Activated CD4-positive, alpha-beta T cell treated with anti-CD3 and anti-CD28 coated beads, Interleukin-2, amount 10 ng/mL, durations not matched to agents 24 days and 14 days (primary cell): ENCODE results near the gene VAV1. TPM values are rescaled to one million over a fixed set of nuclear protein-coding genes. Genes with fewer than 3 reads are reported as not detected.

ENCODE experiments used
- DNase-seq: peaks from one replicate; pipeline ENCODE4 v3.0.0; 2022
- H3K27ac Mint-ChIP-seq: one replicate; pipeline ENCODE4 v1.8.0; 2022; ENCODE audit warnings: mild to moderate bottlenecking, mixed read lengths
- H3K27me3 Mint-ChIP-seq: one replicate; pipeline ENCODE4 v1.8.0; 2022; ENCODE audit warnings: mixed read lengths
- H3K36me3 Mint-ChIP-seq: one replicate; pipeline ENCODE4 v1.8.0; 2022; ENCODE audit warnings: low read depth, mild to moderate bottlenecking, mixed read lengths
- H3K4me1 Mint-ChIP-seq: one replicate; pipeline ENCODE4 v1.8.0; 2021; ENCODE audit warnings: mixed read lengths
- H3K4me3 Mint-ChIP-seq: one replicate; pipeline ENCODE4 v1.8.0; 2022; ENCODE audit warnings: mild to moderate bottlenecking, moderate library complexity, mixed read lengths
- H3K9me3 Mint-ChIP-seq: one replicate; pipeline ENCODE4 v1.8.0; 2021; ENCODE audit warnings: mixed read lengths
- intact Hi-C: fragments of 100-400 bp; cut with micrococcal nuclease; formaldehyde crosslinking; loops from one replicate; pipeline ENCODE4 v1.15.1; 2023
- total RNA-seq: library from RNA; stranded (reverse); gene quantifications from 2 replicates; pipeline ENCODE4 v1.2.3, GENCODE V29; 2022

The VAV1 gene
- 75.3 and 78.9 TPM in 2 replicates for total RNA-seq

- Mint-ChIP-seq H3K9me3 (peaks cover 21% of the 10 kb centered on the region), H3K27me3 (no peaks in the 10 kb centered on the region), H3K4me3 (peak within 1 kb of the TSS; percentile 99), H3K27ac (peak within 1 kb of the TSS; percentile 95), H3K36me3 (peaks cover 31% of the 10 kb centered on the region), H3K4me1 (peaks cover 53% of the 10 kb centered on the region)
- DNase-seq = peak; percentile 92
- intact Hi-C loops = loop anchor here (1.0 to 2.0 kb wide), 4 partner anchors 34 to 255 kb away; no protein-coding TSS in a partner anchor
Measured at GRCh38 chr19:6772028-6772865, at the start of gene VAV1. Gene VAV1, plus strand, starts transcription at chr19:6772708. Its CDS starts 100 bp downstream, at chr19:6772808.

GRCh38 chr19:6723108-6723618, 49.3 kb upstream of the VAV1 start:
- no peaks in the 10 kb centered on the region for H3K9me3 Mint-ChIP-seq
- peaks cover 33% of the 10 kb centered on the region for H3K4me1 Mint-ChIP-seq
- no peaks in the 10 kb centered on the region for H3K27me3 Mint-ChIP-seq
- no peak overlapping the region for H3K4me3 Mint-ChIP-seq
- intact Hi-C loops = no loop called here
- H3K27ac Mint-ChIP-seq = no peak overlapping the region
- DNase-seq = no peak
- H3K36me3 Mint-ChIP-seq = no peaks in the 10 kb centered on the region

GRCh38 chr19:6723738-6724137, 48.8 kb upstream of the VAV1 start:
- H3K9me3 Mint-ChIP-seq = no peaks in the 10 kb centered on the region
- intact Hi-C loops = no loop called here

GRCh38 chr19:6724631-6725492, 47.6 kb upstream of the VAV1 start:
- intact Hi-C loops = no loop called here
- Mint-ChIP-seq H3K4me1 (peaks cover 31% of the 10 kb centered on the region), H3K27me3 (no peaks in the 10 kb centered on the region), H3K27ac (no peak overlapping the region), H3K4me3 (no peak overlapping the region), H3K9me3 (no peaks in the 10 kb centered on the region), H3K36me3 (peaks cover 5% of the 10 kb centered on the region)
- no peak for DNase-seq

More at GRCh38 chr19:6723738-6724137, 48.8 kb upstream of the VAV1 start:
- H3K36me3 Mint-ChIP-seq = no peaks in the 10 kb centered on the region
- H3K27me3 Mint-ChIP-seq = no peaks in the 10 kb centered on the region
- H3K4me1 Mint-ChIP-seq = peaks cover 35% of the 10 kb centered on the region
- no peak overlapping the region for H3K4me3 Mint-ChIP-seq
- no peak overlapping the region for H3K27ac Mint-ChIP-seq
- DNase-seq = no peak

- Mint-ChIP-seq H3K36me3 (peaks cover 9% of the 10 kb centered on the region), H3K4me1 (peaks cover 24% of the 10 kb centered on the region), H3K9me3 (no peaks in the 10 kb centered on the region), H3K4me3 (no peak overlapping the region), H3K27ac (no peak overlapping the region), H3K27me3 (no peaks in the 10 kb centered on the region)
- intact Hi-C loops = no loop called here
- DNase-seq = no peak
Measured at GRCh38 chr19:6725513-6726231, 46.8 kb upstream of the VAV1 start.

GRCh38 chr19:6728346-6728745, 44.2 kb upstream of the VAV1 start:
- DNase-seq = no peak
- peaks cover 12% of the 10 kb centered on the region for H3K4me1 Mint-ChIP-seq
- peaks cover 22% of the 10 kb centered on the region for H3K36me3 Mint-ChIP-seq
- H3K9me3 Mint-ChIP-seq = no peaks in the 10 kb centered on the region
- H3K4me3 Mint-ChIP-seq = no peak overlapping the region
- intact Hi-C loops = no loop called here
- H3K27ac Mint-ChIP-seq = no peak overlapping the region
- H3K27me3 Mint-ChIP-seq = no peaks in the 10 kb centered on the region

GRCh38 chr19:6729573-6730152, 42.8 kb upstream of the VAV1 start:
- no peaks in the 10 kb centered on the region for H3K9me3 Mint-ChIP-seq
- H3K36me3 Mint-ChIP-seq = peaks cover 26% of the 10 kb centered on the region
- no peak for DNase-seq
- no peak overlapping the region for H3K4me3 Mint-ChIP-seq
- no peak overlapping the region for H3K27ac Mint-ChIP-seq
- intact Hi-C loops = no loop called here
- H3K27me3 Mint-ChIP-seq = no peaks in the 10 kb centered on the region
- peaks cover 7% of the 10 kb centered on the region for H3K4me1 Mint-ChIP-seq

- peak; percentile 76 for DNase-seq
- intact Hi-C loops = no loop called here
- Mint-ChIP-seq H3K4me1 (peaks cover 7% of the 10 kb centered on the region), H3K27me3 (no peaks in the 10 kb centered on the region), H3K36me3 (peaks cover 26% of the 10 kb centered on the region), H3K4me3 (no peak overlapping the region), H3K9me3 (no peaks in the 10 kb centered on the region), H3K27ac (no peak overlapping the region)
Measured at GRCh38 chr19:6730153-6730804, 42.2 kb upstream of the VAV1 start.

- no peak for DNase-seq
- Mint-ChIP-seq H3K4me1 (peaks cover 12% of the 10 kb centered on the region), H3K27me3 (no peaks in the 10 kb centered on the region), H3K36me3 (peaks cover 32% of the 10 kb centered on the region), H3K4me3 (no peak overlapping the region), H3K9me3 (no peaks in the 10 kb centered on the region), H3K27ac (no peak overlapping the region)
- intact Hi-C loops = no loop called here
Measured at GRCh38 chr19:6730941-6731670, 41.4 kb upstream of the VAV1 start.

GRCh38 chr19:6731822-6732221, 40.7 kb upstream of the VAV1 start:
- peaks cover 15% of the 10 kb centered on the region for H3K4me1 Mint-ChIP-seq
- H3K4me3 Mint-ChIP-seq = no peak overlapping the region
- H3K36me3 Mint-ChIP-seq = peaks cover 35% of the 10 kb centered on the region
- H3K27ac Mint-ChIP-seq = no peak overlapping the region
- no peak for DNase-seq
- H3K27me3 Mint-ChIP-seq = no peaks in the 10 kb centered on the region
- intact Hi-C loops = no loop called here
- H3K9me3 Mint-ChIP-seq = no peaks in the 10 kb centered on the region

- no peak overlapping the region for H3K27ac Mint-ChIP-seq
- H3K4me1 Mint-ChIP-seq = peaks cover 20% of the 10 kb centered on the region
- H3K9me3 Mint-ChIP-seq = no peaks in the 10 kb centered on the region
- no peaks in the 10 kb centered on the region for H3K27me3 Mint-ChIP-seq
- H3K36me3 Mint-ChIP-seq = peaks cover 39% of the 10 kb centered on the region
- no peak overlapping the region for H3K4me3 Mint-ChIP-seq
- intact Hi-C loops = no loop called here
- DNase-seq = no peak
Measured at GRCh38 chr19:6732803-6733337, 39.6 kb upstream of the VAV1 start.

GRCh38 chr19:6733338-6734095, 39.0 kb upstream of the VAV1 start:
- peaks cover 24% of the 10 kb centered on the region for H3K4me1 Mint-ChIP-seq
- H3K36me3 Mint-ChIP-seq = peaks cover 39% of the 10 kb centered on the region
- no peak for DNase-seq
- no peaks in the 10 kb centered on the region for H3K27me3 Mint-ChIP-seq
- no peaks in the 10 kb centered on the region for H3K9me3 Mint-ChIP-seq
- intact Hi-C loops = no loop called here
- H3K27ac Mint-ChIP-seq = no peak overlapping the region
- H3K4me3 Mint-ChIP-seq = no peak overlapping the region
